NCI-H69 (cell line): ENCODE results near the gene NUCB1.

Source experiments
- DNase-seq: peaks from one replicate; lab custom pipeline; 2025; lab: John Stamatoyannopoulos, UW

NUCB1 gene

GRCh38 chr19:48962849-48963165 lies 62.7 kb downstream of the NUCB1 start:
- no peak for DNase-seq

- peak; percentile 50 for DNase-seq
These were observed 63.5 kb downstream of the NUCB1 start for GRCh38 chr19:48963371-48964204.

- peak; percentile 61 for DNase-seq
These were observed 64.3 kb downstream of the NUCB1 start for GRCh38 chr19:48964205-48965039.

GRCh38 chr19:48965040-48965805 lies 65.1 kb downstream of the NUCB1 start, which contains the start of gene FTL:
FTL (plus strand) TSS chr19:48965309; CDS start chr19:48965508, 199 bp downstream.
- DNase-seq = peak; percentile 97

- peak; percentile 94 for DNase-seq
These were observed 65.9 kb downstream of the NUCB1 start for GRCh38 chr19:48965806-48966540.

- peak; percentile 13 for DNase-seq
These were observed 66.6 kb downstream of the NUCB1 start for GRCh38 chr19:48966541-48967345.

- no peak for DNase-seq
These were observed 67.5 kb downstream of the NUCB1 start for GRCh38 chr19:48967346-48968178.

- no peak for DNase-seq
These were observed 68.1 kb downstream of the NUCB1 start for GRCh38 chr19:48968179-48968661.

- no peak for DNase-seq
These were observed 68.7 kb downstream of the NUCB1 start for GRCh38 chr19:48968813-48969218.

- peak; percentile 57 for DNase-seq
These were observed 69.4 kb downstream of the NUCB1 start for GRCh38 chr19:48969276-48970138.

GRCh38 chr19:48970139-48970766 lies 70.1 kb downstream of the NUCB1 start:
- DNase-seq = no peak

GRCh38 chr19:48970923-48971395 lies 70.8 kb downstream of the NUCB1 start:
- peak; percentile 65 for DNase-seq
